Kidney (tissue), 14 donors: ENCODE results near the gene VSIG8. TPM values are rescaled to one million over a fixed set of nuclear protein-coding genes. Genes with fewer than 3 reads are reported as not detected.

ENCODE experiments used
- DNase-seq, 5 donors: peaks; one replicate each; pipeline ENCODE4 v3.0.0-alpha.2; 2013 to 2020
- FAIRE-seq: peaks from 2 replicates; lab custom pipeline; 2012; peaks lifted over from hg19 to GRCh38; lab: Jason Lieb, UNC
- H3K27ac ChIP-seq, 2 donors: one replicate each; pipeline ENCODE4 v1.7.0; 2013; ENCODE audit warnings: low read depth in 2 of 2, low read length in 2 of 2, inconsistent platforms in 1 of 2
- H3K27me3 ChIP-seq: one replicate; pipeline ENCODE4 v1.7.1; 2013; ENCODE audit warnings: low read length, inconsistent platforms; ENCODE audit not compliant: control insufficient read depth, insufficient read depth
- H3K36me3 ChIP-seq, 3 donors: one replicate each; pipeline versions ENCODE4 v1.7.0 to v1.7.1; 2013; ENCODE audit warnings: low read length in 3 of 3, control low read depth in 1 of 3, inconsistent platforms in 1 of 3; ENCODE audit not compliant: insufficient read depth in 3 of 3, control insufficient read depth in 2 of 3
- H3K4me1 ChIP-seq, 3 donors: one replicate each; pipeline versions ENCODE4 v1.7.0 to v1.7.1; 2013; ENCODE audit warnings: low read length in 3 of 3, inconsistent platforms in 1 of 3, low read depth in 1 of 3; ENCODE audit not compliant: control insufficient read depth in 2 of 3, insufficient read depth in 2 of 3
- H3K4me3 ChIP-seq, 3 donors: one replicate each; pipeline versions ENCODE4 v1.7.0 to v1.8.1; 2013; ENCODE audit warnings: low read length in 3 of 3, control low read depth in 1 of 3, inconsistent platforms in 1 of 3
- H3K9ac ChIP-seq, 3 donors: one replicate each; pipeline versions ENCODE4 v1.7.0 to v1.7.1; 2013; ENCODE audit warnings: low read length in 3 of 3, control low read depth in 1 of 3, inconsistent platforms in 1 of 3
- H3K9me3 ChIP-seq, 3 donors: one replicate each; pipeline versions ENCODE4 v1.7.0 to v1.7.1; 2013; ENCODE audit warnings: low read length in 3 of 3, control low read depth in 1 of 3, inconsistent platforms in 1 of 3; ENCODE audit not compliant: control insufficient read depth in 2 of 3, insufficient read depth in 1 of 3
- intact Hi-C: fragments of 100-400 bp; cut with DNase I; formaldehyde crosslinking; loops from one replicate; pipeline ENCODE4 v1.11.1; 2022
- polyA plus RNA-seq: library from polyadenylated mRNA; stranded (reverse); fragments of 350-450 nt; fragmentation: Illumina TruSeq; extraction: RNeasy Lipid Tissue Mini Kit (QIAGEN cat#74804); gene quantifications from one replicate; pipeline ENCODE4 v1.2.3, GENCODE V29; 2014; ENCODE audit warnings: low read depth, low replicate concordance; ENCODE audit not compliant: insufficient read depth
- total RNA-seq: library from RNA; stranded (reverse); fragmentation: NEBNext Ultra II Directional; extraction: Animal tissue kit (Norgen Biotek cat#: 25700); gene quantifications from one replicate; pipeline ENCODE4 v1.2.1, GENCODE V29; 2021
- TF ChIP-seq, protein P1 (sequence below): IDR thresholded peaks from 3 replicates; pipeline ENCODE4 v1.5.1; 2012; ENCODE audit warnings: mild to moderate bottlenecking, moderate library complexity, borderline replicate concordance; ENCODE audit not compliant: insufficient read depth; ENCODE audit errors: extremely low read depth
- donor health status: control.
- donor health status: control.
- donor health status: control.
- donor health status: control.
- donor health status: control.
- donor health status: DM: yes; HTN: yes; CAD: no.
- donor health status: Normal renal cell carcinoma (clear cell type).

VSIG8 gene
- total and polyA plus RNA-seq, 2 donors from 2014 or later = 8.1 TPM; not detected in 1

DNA sequence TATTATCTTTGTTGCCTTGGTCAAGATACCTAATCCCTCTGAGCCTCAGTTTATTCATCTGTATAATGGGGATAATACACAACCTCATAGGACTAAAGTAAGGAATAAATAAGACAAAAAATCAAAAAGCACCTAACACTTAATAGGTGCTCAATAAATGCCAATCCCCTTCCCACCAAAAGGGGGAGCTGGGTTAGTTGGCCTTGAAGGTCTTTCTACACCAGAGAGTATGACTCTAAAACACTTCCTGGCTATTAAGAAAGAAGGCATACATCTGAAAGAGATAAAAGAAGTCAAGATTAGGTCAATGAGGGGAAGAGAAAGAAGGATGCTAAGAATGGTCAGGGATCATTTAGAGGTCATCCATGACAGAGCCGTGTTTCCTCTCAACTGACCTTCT lies 11.1 kb downstream of the VSIG8 start:
- Histone ChIP-seq H3K36me3 (no peaks in the 10 kb centered on the region), H3K27me3 (no peaks in the 10 kb centered on the region), H3K4me3 (no peak overlapping the region), H3K27ac (no peak overlapping the region), H3K9ac (no peak overlapping the region), H3K4me1 (peaks cover 0 to 7% (median 2%) of the 10 kb centered on the region in 3 donors), H3K9me3 (no peaks in the 10 kb centered on the region)
- no peak for DNase-seq
- intact Hi-C loops = no loop called here
- TF ChIP-seq, protein P1, sequence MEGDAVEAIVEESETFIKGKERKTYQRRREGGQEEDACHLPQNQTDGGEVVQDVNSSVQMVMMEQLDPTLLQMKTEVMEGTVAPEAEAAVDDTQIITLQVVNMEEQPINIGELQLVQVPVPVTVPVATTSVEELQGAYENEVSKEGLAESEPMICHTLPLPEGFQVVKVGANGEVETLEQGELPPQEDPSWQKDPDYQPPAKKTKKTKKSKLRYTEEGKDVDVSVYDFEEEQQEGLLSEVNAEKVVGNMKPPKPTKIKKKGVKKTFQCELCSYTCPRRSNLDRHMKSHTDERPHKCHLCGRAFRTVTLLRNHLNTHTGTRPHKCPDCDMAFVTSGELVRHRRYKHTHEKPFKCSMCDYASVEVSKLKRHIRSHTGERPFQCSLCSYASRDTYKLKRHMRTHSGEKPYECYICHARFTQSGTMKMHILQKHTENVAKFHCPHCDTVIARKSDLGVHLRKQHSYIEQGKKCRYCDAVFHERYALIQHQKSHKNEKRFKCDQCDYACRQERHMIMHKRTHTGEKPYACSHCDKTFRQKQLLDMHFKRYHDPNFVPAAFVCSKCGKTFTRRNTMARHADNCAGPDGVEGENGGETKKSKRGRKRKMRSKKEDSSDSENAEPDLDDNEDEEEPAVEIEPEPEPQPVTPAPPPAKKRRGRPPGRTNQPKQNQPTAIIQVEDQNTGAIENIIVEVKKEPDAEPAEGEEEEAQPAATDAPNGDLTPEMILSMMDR = no peak
- no peak for FAIRE-seq

DNA sequence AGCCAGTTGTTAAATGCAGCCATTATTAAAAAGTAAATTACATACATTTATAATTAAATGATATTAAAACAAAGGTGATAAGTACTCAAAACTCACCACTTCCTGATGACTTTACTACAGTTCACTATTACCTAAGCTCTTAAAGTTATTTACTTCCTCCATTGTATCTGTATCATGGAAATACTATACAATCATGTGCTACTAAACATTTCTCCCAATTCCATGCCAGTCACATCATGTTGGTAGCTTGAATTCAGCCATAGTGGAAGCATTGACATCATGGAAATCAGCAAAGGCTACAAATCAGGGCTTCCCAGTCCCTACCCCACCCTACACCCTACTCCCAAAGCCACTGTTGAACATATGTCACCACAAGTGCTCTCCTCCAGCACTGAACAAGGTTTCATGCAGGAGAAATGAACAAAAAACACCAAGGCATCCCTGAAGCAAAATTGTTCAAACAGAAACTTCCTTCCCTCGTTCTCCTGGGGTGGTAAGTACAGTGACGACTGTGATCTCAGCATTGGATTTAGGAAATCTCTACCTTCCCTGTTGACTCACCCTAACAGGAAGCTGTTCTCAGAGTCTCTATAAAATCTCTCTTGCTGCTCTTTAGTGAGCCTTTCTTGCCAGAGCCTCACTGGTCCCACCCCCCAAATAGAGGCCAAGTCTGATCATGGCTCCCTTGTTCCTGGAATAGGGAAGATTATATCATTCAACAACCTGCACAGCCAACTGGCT lies 12.7 kb downstream of the VSIG8 start:
- H3K36me3 ChIP-seq = no peaks in the 10 kb centered on the region
- H3K9ac ChIP-seq = no peak overlapping the region

DNA sequence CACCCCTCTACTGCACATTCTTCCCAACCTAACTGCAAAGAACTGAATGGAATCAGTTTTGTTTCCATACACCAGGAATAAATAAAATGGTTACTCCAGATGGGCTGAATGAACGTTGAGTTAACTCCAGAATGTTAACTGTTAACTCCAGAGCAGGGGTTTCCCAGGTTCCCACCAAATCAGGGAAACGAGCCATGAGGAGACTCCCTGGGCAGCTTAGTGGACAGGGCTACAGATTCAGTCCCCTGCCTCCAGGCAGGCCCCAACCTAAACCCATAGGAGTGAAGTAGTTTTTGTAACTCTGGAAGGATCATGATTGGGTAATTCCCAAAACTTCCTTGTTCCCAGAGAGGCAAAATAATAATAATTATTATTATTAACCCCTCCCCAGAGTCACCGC lies 14.1 kb downstream of the VSIG8 start:
- Histone ChIP-seq H3K9ac (no peak overlapping the region), H3K9me3 (no peaks in the 10 kb centered on the region), H3K27ac (no peak overlapping the region), H3K4me3 (no peak overlapping the region), H3K27me3 (no peaks in the 10 kb centered on the region), H3K36me3 (no peaks in the 10 kb centered on the region), H3K4me1 (no peaks in the 10 kb centered on the region)
- intact Hi-C loops = no loop called here
- FAIRE-seq = no peak
- TF ChIP-seq, protein P1 = no peak
- no peak for DNase-seq

More for the DNA sequence above, 12.7 kb downstream of the VSIG8 start:
- H3K4me3 ChIP-seq = no peak overlapping the region
- TF ChIP-seq, protein P1 = no peak
- H3K27me3 ChIP-seq = no peaks in the 10 kb centered on the region
- FAIRE-seq (no peak), DNase-seq (no peak)
- H3K9me3 ChIP-seq = no peaks in the 10 kb centered on the region
- no peak overlapping the region for H3K27ac ChIP-seq
- intact Hi-C loops = no loop called here
- H3K4me1 ChIP-seq = peaks cover 0 to 3% (median 2%) of the 10 kb centered on the region in 3 donors
